NT2/D1 (cell line): ENCODE results near the gene AFF3.
"Not testable (repeated sequence)": the region's sequence is repeated elsewhere in the genome, so short reads cannot be mapped to it uniquely, and the experiment has no call there.

Source experiments
- DNase-seq: peaks from one replicate; pipeline ENCODE4 v3.0.0-alpha.2; 2011; ENCODE audit warnings: low read depth, low spot score
- H3K27me3 ChIP-seq: 2 replicates; pipeline ENCODE4 v1.6.0; 2011; ENCODE audit warnings: mild to moderate bottlenecking; ENCODE audit not compliant: insufficient read length, insufficient read depth
- H3K36me3 ChIP-seq: 2 replicates; pipeline ENCODE4 v1.6.1; 2011; ENCODE audit warnings: mild to moderate bottlenecking, low read length, mixed read lengths; ENCODE audit not compliant: insufficient read depth, insufficient read length
- H3K4me1 ChIP-seq: 2 replicates; pipeline ENCODE4 v1.5.1; 2011; ENCODE audit not compliant: insufficient read depth, insufficient read length
- H3K4me3 ChIP-seq: 2 replicates; pipeline ENCODE4 v1.5.1; 2011; ENCODE audit warnings: low read depth; ENCODE audit not compliant: insufficient read length
- H3K9ac ChIP-seq: 2 replicates; pipeline ENCODE4 v1.6.0; 2011; ENCODE audit warnings: low read depth; ENCODE audit not compliant: insufficient read length
- H3K9me3 ChIP-seq: 2 replicates; pipeline ENCODE4 v1.5.1; 2011; ENCODE audit warnings: mild to moderate bottlenecking, low read length; ENCODE audit not compliant: insufficient read depth
- SUZ12 ChIP-seq: IDR thresholded peaks from 2 replicates; pipeline ENCODE4 v1.6.1; 2011; ENCODE audit not compliant: insufficient read length, insufficient read depth; ENCODE audit errors: extremely low read depth
- YY1 ChIP-seq: IDR thresholded peaks from 2 replicates; pipeline ENCODE4 v1.6.1; 2011; ENCODE audit not compliant: insufficient read length, insufficient read depth
- ZNF274 ChIP-seq: IDR thresholded peaks from 2 replicates; pipeline ENCODE4 v1.6.1; 2011; ENCODE audit warnings: mild to moderate bottlenecking, low read depth, low read length

The AFF3 gene

DNA sequence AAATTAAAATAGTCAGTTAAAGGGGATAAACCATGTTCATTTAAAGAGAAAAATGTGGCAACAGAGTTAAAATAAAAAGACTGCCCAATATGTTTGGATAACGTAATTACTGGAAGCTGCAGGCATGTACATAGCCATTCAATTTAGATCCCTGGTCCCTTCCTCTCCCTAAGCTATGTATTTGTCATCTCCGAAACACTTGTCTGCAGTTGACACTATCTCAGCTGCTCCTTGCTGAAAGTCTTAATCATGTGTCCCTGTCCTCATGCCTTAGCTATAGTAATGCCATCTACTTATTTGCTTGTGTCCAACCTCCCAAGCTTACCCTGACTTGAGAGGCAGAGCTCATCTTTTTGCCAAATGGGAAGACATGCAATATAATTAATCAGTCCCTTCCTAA lies 478.7 kb downstream of the AFF3 start:
- Histone ChIP-seq H3K4me3 (no peak overlapping the region), H3K27me3 (no peaks in the 10 kb centered on the region)

DNA sequence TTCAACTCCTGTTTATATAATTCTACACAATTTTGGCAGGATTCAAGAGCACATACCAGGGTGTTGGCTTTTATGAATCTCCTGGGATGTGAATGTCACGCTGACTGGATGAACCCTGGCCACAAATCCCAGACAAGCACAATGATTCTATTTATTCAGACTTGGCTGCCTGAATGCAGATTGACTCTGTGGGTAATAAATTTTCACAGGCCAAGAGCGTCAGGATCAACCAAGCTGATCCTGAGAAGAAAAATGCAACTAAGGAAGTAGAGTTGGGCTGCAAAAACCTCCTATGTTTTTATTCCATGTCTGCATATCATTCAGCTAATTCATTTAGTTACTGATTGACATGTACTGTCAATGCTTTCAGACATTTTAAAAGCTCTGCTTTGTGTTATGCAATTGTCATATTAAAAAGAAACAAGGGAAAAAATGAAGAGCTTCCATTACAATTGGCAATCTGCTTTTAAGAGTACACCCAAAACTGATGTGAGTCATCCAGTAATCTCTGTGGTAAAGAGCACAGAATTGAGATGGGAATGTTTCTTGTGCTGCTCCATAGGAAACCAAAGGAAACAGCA lies 479.5 kb downstream of the AFF3 start:
- DNase-seq: no peak
- H3K4me3 ChIP-seq: no peak overlapping the region
- no peaks in the 10 kb centered on the region for H3K4me1 ChIP-seq
- H3K27me3 ChIP-seq: no peaks in the 10 kb centered on the region
- TF ChIP-seq ZNF274 (no peak), YY1 (no peak), SUZ12 (no peak)
- no peak overlapping the region for H3K9ac ChIP-seq
- no peaks in the 10 kb centered on the region; the same call in 1 of the 2 replicates for H3K9me3 ChIP-seq
- H3K36me3 ChIP-seq: no peaks in the 10 kb centered on the region

More for the DNA sequence above, 478.7 kb downstream of the AFF3 start:
- peaks cover under 1% of the 10 kb centered on the region; the same call in 1 of the 2 replicates for H3K9me3 ChIP-seq
- DNase-seq: no peak
- TF ChIP-seq YY1: no peak
- no peak for TF ChIP-seq SUZ12
- TF ChIP-seq ZNF274: no peak
- H3K4me1 ChIP-seq: no peaks in the 10 kb centered on the region
- H3K9ac ChIP-seq: no peak overlapping the region
- H3K36me3 ChIP-seq: no peaks in the 10 kb centered on the region

GRCh38 chr2:99661761-99662160 lies 480.6 kb downstream of the AFF3 start:
- not testable (repeated sequence) for H3K4me3 ChIP-seq, H3K9me3 ChIP-seq, H3K4me1 ChIP-seq, DNase-seq, H3K36me3 ChIP-seq, H3K27me3 ChIP-seq, H3K9ac ChIP-seq

- peak; percentile 38 for DNase-seq
- Histone ChIP-seq H3K36me3 (no peaks in the 10 kb centered on the region), H3K9me3 (no peaks in the 10 kb centered on the region; the same call in 1 of the 2 replicates), H3K4me3 (no peak overlapping the region), H3K27me3 (no peaks in the 10 kb centered on the region), H3K9ac (no peak overlapping the region), H3K4me1 (no peaks in the 10 kb centered on the region)
- TF ChIP-seq ZNF274 (no peak), SUZ12 (no peak), YY1 (no peak)
These were observed 481.6 kb downstream of the AFF3 start for GRCh38 chr2:99660616-99661406.

DNA sequence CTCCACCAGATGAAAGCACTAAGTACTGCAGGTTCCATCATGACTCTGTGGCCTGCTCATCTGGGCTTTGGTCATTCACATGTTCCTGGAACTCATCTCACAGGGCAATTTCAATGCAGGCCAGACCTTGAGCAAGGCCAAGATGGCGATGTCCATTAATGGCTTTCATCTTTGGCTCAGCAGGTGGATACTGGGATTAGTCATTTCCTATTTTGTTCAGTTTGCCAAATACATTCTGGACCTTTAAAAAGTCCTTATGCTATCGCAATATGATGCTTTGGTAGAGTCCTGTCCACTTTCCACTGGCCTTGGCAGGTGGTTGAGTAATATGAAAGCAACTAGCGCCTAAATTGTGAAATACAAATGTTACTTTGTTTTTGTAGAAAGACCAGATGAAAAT lies 482.5 kb downstream of the AFF3 start:
- H3K4me3 ChIP-seq: no peak overlapping the region
- no peaks in the 10 kb centered on the region for H3K36me3 ChIP-seq
- TF ChIP-seq ZNF274: no peak
- TF ChIP-seq SUZ12: no peak
- TF ChIP-seq YY1: no peak
- no peaks in the 10 kb centered on the region for H3K4me1 ChIP-seq
- DNase-seq: no peak
- no peaks in the 10 kb centered on the region for H3K27me3 ChIP-seq
- H3K9ac ChIP-seq: no peak overlapping the region
- no peaks in the 10 kb centered on the region; the same call in 1 of the 2 replicates for H3K9me3 ChIP-seq

DNA sequence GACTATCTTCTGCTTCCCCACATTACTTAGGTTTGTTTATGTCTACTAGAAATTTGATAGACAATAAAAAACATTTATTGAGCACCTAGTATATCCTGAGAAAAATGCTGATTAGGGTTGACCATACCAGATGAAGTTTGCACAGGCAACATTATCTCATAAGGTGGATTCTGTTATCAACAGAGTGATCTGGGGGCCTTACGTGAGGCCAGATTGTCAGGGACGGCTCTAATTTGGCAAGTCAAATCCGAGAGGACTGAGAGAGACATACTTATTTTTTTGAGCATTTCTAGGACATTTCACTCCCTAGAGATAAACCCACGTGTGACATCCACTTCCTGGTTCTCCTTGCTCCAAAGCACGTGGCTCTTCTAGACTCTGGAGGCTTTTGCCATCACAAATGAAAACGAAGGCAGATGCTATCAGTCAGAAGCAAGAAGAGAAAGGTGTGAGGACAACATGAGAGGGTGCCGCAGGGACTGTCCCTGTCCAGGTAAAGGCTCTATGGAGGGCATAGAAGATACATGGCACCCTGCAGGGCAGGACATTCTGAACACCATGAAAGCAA lies 484.6 kb downstream of the AFF3 start:
- no peaks in the 10 kb centered on the region for H3K36me3 ChIP-seq
- no peaks in the 10 kb centered on the region for H3K27me3 ChIP-seq
- H3K4me3 ChIP-seq: no peak overlapping the region
- TF ChIP-seq SUZ12 (no peak), YY1 (no peak), ZNF274 (no peak)
- H3K9ac ChIP-seq: no peak overlapping the region
- DNase-seq: no peak
- no peaks in the 10 kb centered on the region for H3K9me3 ChIP-seq
- peaks cover 3% of the 10 kb centered on the region for H3K4me1 ChIP-seq

GRCh38 chr2:99656994-99657393 lies 485.4 kb downstream of the AFF3 start:
- no peak for DNase-seq
- no peak for TF ChIP-seq SUZ12
- no peaks in the 10 kb centered on the region for H3K27me3 ChIP-seq
- peaks cover 6% of the 10 kb centered on the region for H3K4me1 ChIP-seq
- H3K4me3 ChIP-seq: no peak overlapping the region
- no peaks in the 10 kb centered on the region for H3K36me3 ChIP-seq
- H3K9me3 ChIP-seq: no peaks in the 10 kb centered on the region
- no peak overlapping the region for H3K9ac ChIP-seq
